CD4-positive, alpha-beta memory T cell (primary cell): Measurements from ENCODE around the gene PDE1A. TPM values are rescaled to one million over a fixed set of nuclear protein-coding genes. Genes with fewer than 3 reads are reported as not detected.

Experiments used
- CTCF ChIA-PET: fragments of 350-600 bp; sonication (Branson Sonifier 250); formaldehyde crosslinking; loops from one replicate; lab custom pipeline; 2021; ENCODE audit warnings: inconsistent platforms; ENCODE audit not compliant: partially characterized antibody; lab: Charles Lee
- POLR2A ChIA-PET: fragments of 350-600 bp; sonication (Branson Sonifier 250); formaldehyde crosslinking; loops from one replicate; lab custom pipeline; 2021; ENCODE audit not compliant: partially characterized antibody; lab: Charles Lee
- DNase-seq, 5 donors: peaks; one replicate each; pipeline versions ENCODE4 v3.0.0 to v3.0.0-alpha.2; 2020 to 2022; ENCODE audit warnings: mixed read lengths in 1 of 5
- H3K27ac ChIP-seq: one replicate; pipeline ENCODE4 v1.7.0; 2013; ENCODE audit warnings: low read depth, low read length
- H3K27me3 ChIP-seq: 2 replicates; pipeline ENCODE4 v1.7.0; 2013; ENCODE audit warnings: mild to moderate bottlenecking, low read length, moderate library complexity; ENCODE audit not compliant: insufficient read depth
- H3K36me3 ChIP-seq: 2 replicates; pipeline ENCODE4 v1.7.0; 2013; ENCODE audit warnings: mild to moderate bottlenecking, low read length, moderate library complexity; ENCODE audit not compliant: insufficient read depth
- H3K4me1 ChIP-seq: 2 replicates; pipeline ENCODE4 v1.7.0; 2013; ENCODE audit warnings: mild to moderate bottlenecking, low read length, moderate library complexity; ENCODE audit not compliant: insufficient read depth
- H3K4me3 ChIP-seq, 2 donors: one replicate each; pipeline ENCODE4 v1.7.0; 2013; ENCODE audit warnings: low read length in 2 of 2, mild to moderate bottlenecking in 1 of 2
- H3K9me3 ChIP-seq, 2 donors: one replicate each; pipeline ENCODE4 v1.7.0; 2013; ENCODE audit warnings: low read length in 2 of 2, control low read depth in 1 of 2; ENCODE audit not compliant: control insufficient read depth in 1 of 2
- H3K27ac Mint-ChIP-seq, 7 donors: one replicate each; pipeline ENCODE4 v1.8.0; 2020 to 2021; ENCODE audit warnings: mixed read lengths in 7 of 7, mild to moderate bottlenecking in 6 of 7, inconsistent platforms in 3 of 7, moderate library complexity in 3 of 7
- H3K27me3 Mint-ChIP-seq, 2 donors: one replicate each; pipeline ENCODE4 v1.8.0; 2020 to 2021; ENCODE audit warnings: mixed read lengths in 2 of 2
- H3K36me3 Mint-ChIP-seq, 2 donors: one replicate each; pipeline ENCODE4 v1.8.0; 2020 to 2021; ENCODE audit warnings: mixed read lengths in 2 of 2, inconsistent platforms in 1 of 2, mild to moderate bottlenecking in 1 of 2
- H3K4me1 Mint-ChIP-seq, 4 donors: one replicate each; pipeline ENCODE4 v1.8.0; 2020 to 2021; ENCODE audit warnings: mixed read lengths in 4 of 4, mild to moderate bottlenecking in 1 of 4
- H3K4me3 Mint-ChIP-seq, 8 donors: one replicate each; pipeline ENCODE4 v1.8.0; 2020 to 2021; ENCODE audit warnings: mixed read lengths in 8 of 8, mild to moderate bottlenecking in 7 of 8, moderate library complexity in 6 of 8, inconsistent platforms in 3 of 8
- H3K9me3 Mint-ChIP-seq, 8 donors: one replicate each; pipeline ENCODE4 v1.8.0; 2020 to 2021; ENCODE audit warnings: mixed read lengths in 8 of 8, mild to moderate bottlenecking in 5 of 8, inconsistent platforms in 3 of 8, moderate library complexity in 1 of 8
- intact Hi-C: fragments of 100-400 bp; cut with micrococcal nuclease; formaldehyde crosslinking; loops from one replicate; pipeline ENCODE4 v1.15.1; 2023
- polyA plus RNA-seq, 2 donors: library from polyadenylated mRNA; unstranded; fragments of 300-500 nt; fragmentation: Illumina TruSeq; gene quantifications; one replicate each; pipeline ENCODE4 v1.2.3, GENCODE V29; 2021
- total RNA-seq, 2 experiments: library from RNA; stranded (reverse); gene quantifications; one replicate each; pipeline ENCODE4 v1.2.3, GENCODE V29; 2021

The PDE1A gene
- total and polyA plus RNA-seq, 4 experiments from 2014 or later = not detected

DNA sequence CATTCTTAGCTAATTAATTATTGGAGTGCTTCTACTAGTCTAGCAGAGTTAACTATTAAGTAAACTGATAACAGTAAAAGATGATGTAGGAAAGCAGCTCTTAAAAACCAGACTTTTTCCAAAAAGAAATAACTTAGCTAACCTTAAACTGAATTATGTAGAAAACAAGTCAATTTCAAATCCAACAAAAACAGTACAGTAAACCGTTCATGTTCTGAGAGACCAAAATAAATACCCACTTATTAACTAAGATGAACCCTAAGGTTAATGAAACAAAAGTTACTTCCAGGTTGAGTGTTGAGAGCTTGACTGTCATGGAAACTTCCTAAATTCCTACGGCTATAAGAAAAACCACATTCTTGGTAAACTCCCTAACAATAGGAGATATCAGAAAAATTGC lies 260.0 kb downstream of the PDE1A start:
- no peaks in the 10 kb centered on the region for H3K36me3 Mint-ChIP-seq
- no peaks in the 10 kb centered on the region for H3K27me3 ChIP-seq
- no peak overlapping the region for H3K27ac ChIP-seq
- H3K9me3 Mint-ChIP-seq = no peaks in the 10 kb centered on the region
- no peaks in the 10 kb centered on the region for H3K4me1 Mint-ChIP-seq
- H3K4me1 ChIP-seq = no peaks in the 10 kb centered on the region
- H3K27ac Mint-ChIP-seq = no peak overlapping the region
- no peak overlapping the region for H3K4me3 Mint-ChIP-seq
- H3K36me3 ChIP-seq = no peaks in the 10 kb centered on the region
- CTCF ChIA-PET = no interaction called here
- no peak for DNase-seq
- POLR2A ChIA-PET = no interaction called here
- no peak overlapping the region for H3K4me3 ChIP-seq
- intact Hi-C loops = no loop called here
- H3K9me3 ChIP-seq = no peaks in the 10 kb centered on the region
- H3K27me3 Mint-ChIP-seq = peaks cover 0 to 4% of the 10 kb centered on the region in 2 donors

DNA sequence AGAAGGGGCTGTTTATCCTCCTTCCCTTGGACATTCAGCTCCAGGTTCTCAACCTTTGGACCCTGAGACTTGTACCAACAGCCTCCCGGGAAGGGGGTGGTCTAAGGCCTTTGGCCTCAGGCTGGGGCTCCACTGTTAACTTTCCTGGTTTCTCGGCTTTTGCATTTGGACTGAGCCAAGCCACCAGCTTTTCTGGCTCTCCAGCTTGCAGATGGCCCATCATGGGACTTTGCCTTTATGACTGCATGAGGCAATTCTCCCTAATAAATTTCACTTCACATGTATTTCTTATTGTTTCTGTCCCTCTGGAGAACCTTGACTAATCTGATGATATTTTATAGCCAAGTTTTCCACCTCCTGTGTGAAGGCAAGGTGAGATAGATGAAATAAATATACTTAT lies 260.4 kb downstream of the PDE1A start:
- ChIA-PET POLR2A (no interaction called here), CTCF (no interaction called here)
- Mint-ChIP-seq H3K9me3 (no peaks in the 10 kb centered on the region), H3K27me3 (peaks cover 0 to 2% of the 10 kb centered on the region in 2 donors), H3K4me1 (no peaks in the 10 kb centered on the region), H3K36me3 (no peaks in the 10 kb centered on the region), H3K4me3 (no peak overlapping the region), H3K27ac (no peak overlapping the region)
- H3K36me3 ChIP-seq = no peaks in the 10 kb centered on the region
- intact Hi-C loops = no loop called here
- no peak overlapping the region for H3K4me3 ChIP-seq
- no peak overlapping the region for H3K27ac ChIP-seq
- H3K4me1 ChIP-seq = no peaks in the 10 kb centered on the region
- no peaks in the 10 kb centered on the region for H3K9me3 ChIP-seq
- H3K27me3 ChIP-seq = no peaks in the 10 kb centered on the region
- DNase-seq = no peak

DNA sequence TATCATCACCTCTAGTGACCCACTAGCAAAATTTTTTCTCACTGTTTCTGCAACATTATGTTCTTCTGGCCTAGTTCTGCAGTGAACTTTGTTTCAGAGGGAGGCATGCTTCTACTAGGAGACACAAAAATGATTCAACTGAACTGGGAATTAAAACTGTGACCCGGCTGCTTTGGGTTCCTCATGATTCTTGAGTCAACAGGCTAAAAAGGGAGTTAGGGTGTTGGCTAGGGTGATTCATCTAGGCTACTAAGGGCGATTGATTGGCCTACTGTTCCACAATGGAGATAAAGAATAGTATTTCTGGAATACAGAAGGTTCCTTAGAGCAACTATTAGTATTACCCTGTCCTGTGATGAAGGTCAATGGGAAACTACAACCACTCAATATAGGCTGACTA lies 261.6 kb downstream of the PDE1A start:
- H3K27ac Mint-ChIP-seq = no peak overlapping the region
- H3K36me3 ChIP-seq = no peaks in the 10 kb centered on the region
- no peak overlapping the region for H3K4me3 Mint-ChIP-seq
- ChIA-PET POLR2A (no interaction called here), CTCF (no interaction called here)
- H3K27me3 ChIP-seq = no peaks in the 10 kb centered on the region
- no peak overlapping the region for H3K4me3 ChIP-seq
- no peak for DNase-seq
- H3K27me3 Mint-ChIP-seq = peaks cover 2% of the 10 kb centered on the region in 2 donors
- no peaks in the 10 kb centered on the region for H3K4me1 Mint-ChIP-seq
- H3K27ac ChIP-seq = no peak overlapping the region
- no peaks in the 10 kb centered on the region for H3K4me1 ChIP-seq
- intact Hi-C loops = no loop called here
- no peaks in the 10 kb centered on the region for H3K9me3 ChIP-seq
- H3K36me3 Mint-ChIP-seq = no peaks in the 10 kb centered on the region
- H3K9me3 Mint-ChIP-seq = no peaks in the 10 kb centered on the region

DNA sequence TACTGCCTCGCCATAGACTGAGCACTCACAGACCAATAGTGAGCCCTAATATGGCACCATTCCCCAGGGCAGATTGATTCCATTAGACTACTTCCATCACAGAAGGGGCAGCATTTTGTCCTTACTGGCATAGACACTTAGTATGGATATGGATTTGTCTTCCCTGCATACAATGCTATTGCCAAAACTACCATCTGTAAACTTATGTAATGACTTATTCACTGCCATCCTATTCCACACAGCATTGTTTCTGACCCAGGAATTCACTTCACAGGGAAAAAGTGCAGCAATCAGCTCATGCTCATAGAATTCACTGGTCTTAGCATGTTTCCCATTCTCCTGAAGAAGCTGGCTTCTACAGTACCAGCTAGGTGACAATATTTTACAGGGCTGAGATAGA lies 262.1 kb downstream of the PDE1A start:
- Histone ChIP-seq H3K27me3 (no peaks in the 10 kb centered on the region), H3K27ac (no peak overlapping the region), H3K4me3 (no peak overlapping the region), H3K9me3 (no peaks in the 10 kb centered on the region), H3K36me3 (no peaks in the 10 kb centered on the region), H3K4me1 (no peaks in the 10 kb centered on the region)
- Mint-ChIP-seq H3K27ac (no peak overlapping the region), H3K4me3 (no peak overlapping the region), H3K9me3 (no peaks in the 10 kb centered on the region), H3K27me3 (peaks cover 2 to 3% of the 10 kb centered on the region in 2 donors), H3K36me3 (no peaks in the 10 kb centered on the region), H3K4me1 (no peaks in the 10 kb centered on the region)
- CTCF ChIA-PET = no interaction called here
- no peak for DNase-seq
- intact Hi-C loops = no loop called here
- POLR2A ChIA-PET = no interaction called here

DNA sequence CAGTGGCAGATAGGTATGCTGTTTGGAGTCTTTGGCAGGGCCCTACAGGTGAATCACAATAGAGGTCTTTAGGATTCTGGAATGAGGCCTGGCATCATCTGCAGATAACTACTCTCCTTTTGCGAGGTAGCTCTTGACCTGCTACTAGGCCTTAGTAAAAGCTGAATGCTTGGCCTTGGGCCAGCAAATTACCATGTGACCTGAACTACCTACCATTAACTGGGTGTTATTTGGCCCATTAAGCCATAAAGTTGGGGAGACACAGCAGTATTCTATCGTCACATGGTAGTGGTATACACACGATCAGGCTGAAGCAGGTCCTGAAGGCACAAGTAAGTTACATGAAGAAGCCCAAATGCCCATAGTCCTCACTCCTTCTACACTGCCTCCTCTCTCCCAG lies 263.0 kb downstream of the PDE1A start:
- H3K9me3 ChIP-seq = no peaks in the 10 kb centered on the region
- DNase-seq = no peak
- no peaks in the 10 kb centered on the region for H3K36me3 ChIP-seq
- no peak overlapping the region for H3K4me3 ChIP-seq
- Mint-ChIP-seq H3K4me3 (no peak overlapping the region), H3K4me1 (no peaks in the 10 kb centered on the region), H3K27ac (no peak overlapping the region), H3K36me3 (no peaks in the 10 kb centered on the region), H3K27me3 (peaks cover 2 to 3% of the 10 kb centered on the region in 2 donors), H3K9me3 (no peaks in the 10 kb centered on the region)
- ChIA-PET POLR2A (no interaction called here), CTCF (no interaction called here)
- no peaks in the 10 kb centered on the region for H3K27me3 ChIP-seq
- intact Hi-C loops = no loop called here
- H3K27ac ChIP-seq = no peak overlapping the region
- H3K4me1 ChIP-seq = no peaks in the 10 kb centered on the region

DNA sequence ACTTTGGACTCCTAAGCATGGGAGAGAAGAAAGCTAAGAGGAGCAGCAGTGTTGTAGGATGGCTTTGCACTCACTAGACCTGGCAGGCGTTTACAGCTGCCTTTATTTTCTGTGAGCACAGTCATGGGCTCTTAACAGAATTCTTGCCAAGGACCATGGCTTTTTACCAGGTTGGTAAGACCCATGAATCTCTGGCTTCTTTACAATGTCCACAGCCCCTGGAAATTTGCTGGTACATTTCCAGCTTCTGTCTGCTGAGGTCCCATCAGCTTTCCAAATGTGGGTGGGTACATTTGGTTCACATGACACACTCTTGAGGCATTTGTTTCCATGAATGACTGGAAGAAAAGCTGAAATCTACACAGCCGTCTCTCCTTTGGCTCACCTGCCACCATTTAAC lies 278.5 kb downstream of the PDE1A start:
- no peaks in the 10 kb centered on the region for H3K36me3 Mint-ChIP-seq

DNA sequence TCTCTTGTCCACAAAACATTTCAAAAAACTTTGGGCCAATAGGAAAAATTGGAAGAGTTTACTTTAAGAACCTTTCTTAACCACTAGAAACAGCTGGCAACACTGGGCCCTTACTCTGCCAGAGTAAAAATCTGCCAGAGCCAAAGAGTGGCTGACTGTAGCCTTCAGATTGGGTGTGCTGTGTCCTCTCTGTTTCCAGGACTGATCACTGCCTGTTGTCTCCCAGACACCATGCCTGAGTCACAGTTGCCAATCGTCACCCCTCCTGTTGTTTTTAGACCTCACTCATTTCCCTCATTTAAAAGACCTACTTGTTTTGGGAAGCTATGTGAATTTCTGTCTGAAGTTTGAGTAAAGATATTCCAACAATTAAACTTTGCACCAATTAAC lies 282.1 kb downstream of the PDE1A start:
- H3K36me3 Mint-ChIP-seq = no peaks in the 10 kb centered on the region

More for the DNA sequence above, 278.5 kb downstream of the PDE1A start:
- H3K9me3 Mint-ChIP-seq = peaks cover 0 to 2% (median 0%) of the 10 kb centered on the region in 8 donors
- intact Hi-C loops = no loop called here
- no peaks in the 10 kb centered on the region for H3K4me1 ChIP-seq
- H3K9me3 ChIP-seq = no peaks in the 10 kb centered on the region
- H3K27ac Mint-ChIP-seq = no peak overlapping the region
- no peaks in the 10 kb centered on the region for H3K4me1 Mint-ChIP-seq
- H3K36me3 ChIP-seq = no peaks in the 10 kb centered on the region
- POLR2A ChIA-PET = no interaction called here
- no peak overlapping the region for H3K4me3 Mint-ChIP-seq
- H3K27me3 ChIP-seq = no peaks in the 10 kb centered on the region
- no peak overlapping the region for H3K4me3 ChIP-seq
- no peak for DNase-seq
- CTCF ChIA-PET = no interaction called here
- H3K27ac ChIP-seq = no peak overlapping the region
- peaks cover 0 to 2% of the 10 kb centered on the region in 2 donors for H3K27me3 Mint-ChIP-seq

More for the DNA sequence above, 282.1 kb downstream of the PDE1A start:
- Histone ChIP-seq H3K4me1 (no peaks in the 10 kb centered on the region), H3K36me3 (no peaks in the 10 kb centered on the region), H3K4me3 (no peak overlapping the region), H3K9me3 (no peaks in the 10 kb centered on the region), H3K27me3 (no peaks in the 10 kb centered on the region), H3K27ac (no peak overlapping the region)
- intact Hi-C loops = no loop called here
- Mint-ChIP-seq H3K4me1 (no peaks in the 10 kb centered on the region), H3K4me3 (no peak overlapping the region), H3K27ac (no peak overlapping the region), H3K9me3 (no peaks in the 10 kb centered on the region), H3K27me3 (peaks cover 0 to 2% of the 10 kb centered on the region in 2 donors)
- CTCF ChIA-PET = no interaction called here
- no peak for DNase-seq
- POLR2A ChIA-PET = no interaction called here
